HEK293 (cell line): ENCODE results near the gene CENPC.

Experiments
- CTCF ChIA-PET: fragments of 350-600 bp; formaldehyde crosslinking; extraction: SDS; loops from one replicate; lab custom pipeline; 2021; ENCODE audit warnings: antibody characterized with exemption; lab: Yijun Ruan, JAX
- POLR2A ChIA-PET: fragments of 300-600 bp; formaldehyde crosslinking; extraction: SDS; loops from one replicate; lab custom pipeline; 2020; ENCODE audit warnings: antibody characterized with exemption, inconsistent platforms; lab: Yijun Ruan, JAX
- H3K27ac ChIP-seq: fragments of 200-500 bp; sonication (Bioruptor generic); 2 replicates; pipeline ENCODE4 v1.5.1; 2014; ENCODE audit warnings: low read depth, low read length, control low read depth, inconsistent platforms; ENCODE audit errors: extremely low read depth
- H3K36me3 ChIP-seq, 2 experiments: fragments of 200-500 bp in 1 of 2; sonication (Bioruptor generic) in 1 of 2; 1 replicate in 1 of 2; 2 replicates in 1 of 2; pipeline ENCODE4 v1.5.1; 2014 to 2017; ENCODE audit warnings: inconsistent platforms in 2 of 2, low read length in 2 of 2; ENCODE audit not compliant: control insufficient read depth in 2 of 2, insufficient read depth in 1 of 2
- H3K4me1 ChIP-seq: fragments of 200-500 bp; sonication (Bioruptor generic); 2 replicates; pipeline ENCODE4 v1.5.1; 2014; ENCODE audit warnings: mild to moderate bottlenecking, low read length, inconsistent platforms; ENCODE audit not compliant: control insufficient read depth, insufficient read depth
- H3K4me3 ChIP-seq: 2 replicates; pipeline ENCODE4 v1.5.1; 2011; ENCODE audit warnings: low read depth, mild to moderate bottlenecking, control low read depth, low read length, moderate library complexity
- H3K9me3 ChIP-seq: fragments of 200-500 bp; sonication (Bioruptor generic); 2 replicates; pipeline ENCODE4 v1.5.1; 2014; ENCODE audit warnings: low read depth, low read length, inconsistent platforms; ENCODE audit not compliant: control insufficient read depth, insufficient read depth
- CTCF ChIP-seq: fragments of 450-650 bp; formaldehyde crosslinking; IDR thresholded peaks from 2 replicates; pipeline ENCODE4 v1.5.1; 2016; ENCODE audit warnings: missing biosample characterization, missing genetic modification characterization
- GLIS2 ChIP-seq: fragments of 450-650 bp; formaldehyde crosslinking; IDR thresholded peaks from 2 replicates; pipeline ENCODE4 v1.5.1; 2016; ENCODE audit warnings: missing biosample characterization, missing genetic modification characterization
- IKZF3 ChIP-seq: fragments of 450-650 bp; IDR thresholded peaks from 2 replicates; pipeline ENCODE4 v1.5.0; 2018; ENCODE audit warnings: missing biosample characterization, mild to moderate bottlenecking, missing genetic modification characterization, moderate library complexity
- KLF8 ChIP-seq: fragments of 450-650 bp; formaldehyde crosslinking; IDR thresholded peaks from 2 replicates; pipeline ENCODE4 v1.5.1; 2016; ENCODE audit warnings: missing biosample characterization, missing genetic modification characterization
- SP7 ChIP-seq: fragments of 450-650 bp; formaldehyde crosslinking; IDR thresholded peaks from 2 replicates; pipeline ENCODE4 v1.5.1; 2016; ENCODE audit warnings: missing biosample characterization, missing genetic modification characterization
- ZNF174 ChIP-seq: fragments of 450-650 bp; formaldehyde crosslinking; IDR thresholded peaks from 2 replicates; pipeline ENCODE4 v1.5.0; 2017; ENCODE audit warnings: missing biosample characterization, mild to moderate bottlenecking, missing genetic modification characterization
- ZNF221 ChIP-seq: fragments of 450-650 bp; formaldehyde crosslinking; IDR thresholded peaks from 2 replicates; pipeline ENCODE4 v1.5.1; 2017; ENCODE audit warnings: missing biosample characterization, missing genetic modification characterization, borderline replicate concordance
- ZNF223 ChIP-seq: fragments of 450-650 bp; formaldehyde crosslinking; IDR thresholded peaks from 2 replicates; pipeline ENCODE4 v1.5.1; 2016; ENCODE audit warnings: missing biosample characterization, missing genetic modification characterization
- ZNF302 ChIP-seq: fragments of 450-650 bp; formaldehyde crosslinking; IDR thresholded peaks from 2 replicates; pipeline ENCODE4 v1.5.1; 2016; ENCODE audit warnings: missing biosample characterization, missing genetic modification characterization, low read depth
- ZNF391 ChIP-seq: fragments of 450-650 bp; formaldehyde crosslinking; IDR thresholded peaks from 2 replicates; pipeline ENCODE4 v1.5.1; 2016; ENCODE audit warnings: low read depth, missing biosample characterization, missing genetic modification characterization, borderline replicate concordance
- ZNF394 ChIP-seq: fragments of 450-650 bp; formaldehyde crosslinking; IDR thresholded peaks from 2 replicates; pipeline ENCODE4 v1.5.1; 2016; ENCODE audit warnings: missing biosample characterization, missing genetic modification characterization, mild to moderate bottlenecking, moderate library complexity, borderline replicate concordance
- ZNF423 ChIP-seq: fragments of 450-650 bp; formaldehyde crosslinking; IDR thresholded peaks from 2 replicates; pipeline ENCODE4 v1.5.1; 2016; ENCODE audit warnings: missing biosample characterization, missing genetic modification characterization
- ZNF518A ChIP-seq: fragments of 450-650 bp; formaldehyde crosslinking; conservative IDR thresholded peaks from 2 replicates; pipeline ENCODE4 v1.5.1; 2016; ENCODE audit warnings: low read depth, missing biosample characterization, missing genetic modification characterization
- ZNF561 ChIP-seq: fragments of 450-650 bp; IDR thresholded peaks from 2 replicates; pipeline ENCODE4 v1.5.1; 2018; ENCODE audit warnings: missing biosample characterization, missing genetic modification characterization, borderline replicate concordance
- ZNF777 ChIP-seq: fragments of 450-650 bp; formaldehyde crosslinking; IDR thresholded peaks from 2 replicates; pipeline ENCODE4 v1.5.1; 2017; ENCODE audit warnings: missing biosample characterization, missing genetic modification characterization, borderline replicate concordance
- ZSCAN30 ChIP-seq: fragments of 450-650 bp; IDR thresholded peaks from 2 replicates; pipeline ENCODE4 v1.5.1; 2018; ENCODE audit warnings: missing biosample characterization, mild to moderate bottlenecking, missing genetic modification characterization, moderate library complexity
- TF ChIP-seq, protein P1 (sequence below): fragments of 450-650 bp; formaldehyde crosslinking; IDR thresholded peaks from 2 replicates; pipeline ENCODE4; 2016; ENCODE audit warnings: missing biosample characterization, missing genetic modification characterization
- TF ChIP-seq, protein P2 (sequence below): fragments of 450-650 bp; formaldehyde crosslinking; IDR thresholded peaks from 2 replicates; pipeline ENCODE4 v1.5.1; 2016; ENCODE audit warnings: missing biosample characterization, missing genetic modification characterization, borderline replicate concordance

Gene CENPC

DNA sequence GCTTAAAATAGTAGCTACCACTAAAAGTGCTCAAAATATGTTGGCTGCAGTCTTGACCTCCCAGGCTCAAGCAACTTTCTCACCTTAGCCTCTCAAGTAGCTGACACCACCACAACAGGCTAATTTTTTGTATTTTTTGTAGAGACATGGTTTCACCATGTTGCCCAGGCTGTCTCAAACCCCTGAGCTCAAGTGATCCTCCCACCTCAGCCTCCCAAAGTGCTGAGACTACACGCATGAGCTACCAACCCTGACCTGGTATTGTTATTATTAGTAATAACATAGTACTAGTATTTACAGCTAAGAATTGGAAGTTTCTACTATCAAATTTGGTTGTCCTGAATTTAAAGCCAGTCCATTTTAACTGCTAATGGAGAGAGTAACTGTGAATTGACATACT is 31.2 kb upstream of the CENPC start:
- TF ChIP-seq, protein P1, sequence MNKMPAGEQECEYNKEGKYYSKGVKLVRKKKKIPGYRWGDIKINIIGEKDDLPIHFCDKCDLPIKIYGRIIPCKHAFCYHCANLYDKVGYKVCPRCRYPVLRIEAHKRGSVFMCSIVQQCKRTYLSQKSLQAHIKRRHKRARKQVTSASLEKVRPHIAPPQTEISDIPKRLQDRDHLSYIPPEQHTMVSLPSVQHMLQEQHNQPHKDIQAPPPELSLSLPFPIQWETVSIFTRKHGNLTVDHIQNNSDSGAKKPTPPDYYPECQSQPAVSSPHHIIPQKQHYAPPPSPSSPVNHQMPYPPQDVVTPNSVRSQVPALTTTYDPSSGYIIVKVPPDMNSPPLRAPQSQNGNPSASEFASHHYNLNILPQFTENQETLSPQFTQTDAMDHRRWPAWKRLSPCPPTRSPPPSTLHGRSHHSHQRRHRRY (tag by site-specific recombination): no peak
- TF ChIP-seq ZNF391 (tag by site-specific recombination): no peak
- TF ChIP-seq CTCF (tag by site-specific recombination): no peak
- no peak for TF ChIP-seq ZNF561
- TF ChIP-seq ZNF302: no peak
- TF ChIP-seq ZNF777 (tag by site-specific recombination): no peak
- TF ChIP-seq ZNF221 (tag by site-specific recombination): no peak
- no peak for TF ChIP-seq KLF8 (tag by site-specific recombination)
- ChIA-PET CTCF (no interaction called here), POLR2A (interaction anchor here (1.2 kb wide), 1 partner anchor 31 kb away, joined by 3 read pairs; the partner anchor contains the start of gene CENPC)
- no peak overlapping the region for H3K4me3 ChIP-seq
- H3K4me1 ChIP-seq: no peaks in the 10 kb centered on the region
- H3K9me3 ChIP-seq: no peaks in the 10 kb centered on the region
- no peak overlapping the region for H3K27ac ChIP-seq
- H3K36me3 ChIP-seq: no peaks in the 10 kb centered on the region

- ChIA-PET CTCF (no interaction called here), POLR2A (no interaction called here)
- Histone ChIP-seq H3K4me1 (no peaks in the 10 kb centered on the region), H3K27ac (no peak overlapping the region), H3K9me3 (no peaks in the 10 kb centered on the region), H3K4me3 (no peak overlapping the region), H3K36me3 (no peaks in the 10 kb centered on the region)
- no peak for TF ChIP-seq SP7 (tag by site-specific recombination)
- no peak; the same call in 1 of the 2 replicates for TF ChIP-seq ZNF518A
- TF ChIP-seq ZNF394 (tag by site-specific recombination): no peak
- no peak for TF ChIP-seq ZNF223 (tag by site-specific recombination)
- TF ChIP-seq GLIS2: no peak
- TF ChIP-seq ZSCAN30 (tag by site-specific recombination): no peak
- TF ChIP-seq ZNF174: no peak
- TF ChIP-seq ZNF423 (tag by site-specific recombination): no peak
- TF ChIP-seq, protein P2, sequence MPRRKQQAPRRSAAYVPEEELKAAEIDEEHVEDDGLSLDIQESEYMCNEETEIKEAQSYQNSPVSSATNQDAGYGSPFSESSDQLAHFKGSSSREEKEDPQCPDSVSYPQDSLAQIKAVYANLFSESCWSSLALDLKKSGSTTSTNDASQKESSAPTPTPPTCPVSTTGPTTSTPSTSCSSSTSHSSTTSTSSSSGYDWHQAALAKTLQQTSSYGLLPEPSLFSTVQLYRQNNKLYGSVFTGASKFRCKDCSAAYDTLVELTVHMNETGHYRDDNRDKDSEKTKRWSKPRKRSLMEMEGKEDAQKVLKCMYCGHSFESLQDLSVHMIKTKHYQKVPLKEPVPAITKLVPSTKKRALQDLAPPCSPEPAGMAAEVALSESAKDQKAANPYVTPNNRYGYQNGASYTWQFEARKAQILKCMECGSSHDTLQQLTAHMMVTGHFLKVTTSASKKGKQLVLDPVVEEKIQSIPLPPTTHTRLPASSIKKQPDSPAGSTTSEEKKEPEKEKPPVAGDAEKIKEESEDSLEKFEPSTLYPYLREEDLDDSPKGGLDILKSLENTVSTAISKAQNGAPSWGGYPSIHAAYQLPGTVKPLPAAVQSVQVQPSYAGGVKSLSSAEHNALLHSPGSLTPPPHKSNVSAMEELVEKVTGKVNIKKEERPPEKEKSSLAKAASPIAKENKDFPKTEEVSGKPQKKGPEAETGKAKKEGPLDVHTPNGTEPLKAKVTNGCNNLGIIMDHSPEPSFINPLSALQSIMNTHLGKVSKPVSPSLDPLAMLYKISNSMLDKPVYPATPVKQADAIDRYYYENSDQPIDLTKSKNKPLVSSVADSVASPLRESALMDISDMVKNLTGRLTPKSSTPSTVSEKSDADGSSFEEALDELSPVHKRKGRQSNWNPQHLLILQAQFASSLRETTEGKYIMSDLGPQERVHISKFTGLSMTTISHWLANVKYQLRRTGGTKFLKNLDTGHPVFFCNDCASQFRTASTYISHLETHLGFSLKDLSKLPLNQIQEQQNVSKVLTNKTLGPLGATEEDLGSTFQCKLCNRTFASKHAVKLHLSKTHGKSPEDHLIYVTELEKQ (tag by site-specific recombination): no peak
- no peak for TF ChIP-seq IKZF3 (tag by site-specific recombination)
Measured at GRCh38 chr4:67576059-67576466, 30.8 kb upstream of the CENPC start.
